Muscle layer of duodenum (tissue), 2 donors: ENCODE data around the gene MIER3.

Source experiments
- H3K27ac ChIP-seq: one replicate; pipeline ENCODE4 v1.7.0; 2013; ENCODE audit warnings: mild to moderate bottlenecking, low read length
- H3K27me3 ChIP-seq: one replicate; pipeline ENCODE4 v1.7.0; 2013; ENCODE audit warnings: low read depth, mild to moderate bottlenecking, control low read depth, low read length
- H3K36me3 ChIP-seq, 2 donors: one replicate each; pipeline ENCODE4 v1.7.0; 2013; ENCODE audit warnings: low read length in 2 of 2, control low read depth in 1 of 2, mild to moderate bottlenecking in 1 of 2; ENCODE audit not compliant: insufficient read depth in 2 of 2, control insufficient read depth in 1 of 2
- H3K4me1 ChIP-seq, 2 donors: one replicate each; pipeline ENCODE4 v1.7.0; 2013; ENCODE audit warnings: low read length in 2 of 2, mild to moderate bottlenecking in 2 of 2, control low read depth in 1 of 2, moderate library complexity in 1 of 2; ENCODE audit not compliant: insufficient read depth in 2 of 2, control insufficient read depth in 1 of 2
- H3K4me3 ChIP-seq, 2 donors: one replicate each; pipeline ENCODE4 v1.7.0; 2013; ENCODE audit warnings: low read length in 2 of 2, low read depth in 1 of 2, mild to moderate bottlenecking in 1 of 2
- H3K9me3 ChIP-seq, 2 donors: one replicate each; pipeline ENCODE4 v1.7.0; 2013; ENCODE audit warnings: low read length in 2 of 2, control low read depth in 1 of 2, mild to moderate bottlenecking in 1 of 2; ENCODE audit not compliant: control insufficient read depth in 1 of 2
- donor health status: healthy.

Gene MIER3

DNA sequence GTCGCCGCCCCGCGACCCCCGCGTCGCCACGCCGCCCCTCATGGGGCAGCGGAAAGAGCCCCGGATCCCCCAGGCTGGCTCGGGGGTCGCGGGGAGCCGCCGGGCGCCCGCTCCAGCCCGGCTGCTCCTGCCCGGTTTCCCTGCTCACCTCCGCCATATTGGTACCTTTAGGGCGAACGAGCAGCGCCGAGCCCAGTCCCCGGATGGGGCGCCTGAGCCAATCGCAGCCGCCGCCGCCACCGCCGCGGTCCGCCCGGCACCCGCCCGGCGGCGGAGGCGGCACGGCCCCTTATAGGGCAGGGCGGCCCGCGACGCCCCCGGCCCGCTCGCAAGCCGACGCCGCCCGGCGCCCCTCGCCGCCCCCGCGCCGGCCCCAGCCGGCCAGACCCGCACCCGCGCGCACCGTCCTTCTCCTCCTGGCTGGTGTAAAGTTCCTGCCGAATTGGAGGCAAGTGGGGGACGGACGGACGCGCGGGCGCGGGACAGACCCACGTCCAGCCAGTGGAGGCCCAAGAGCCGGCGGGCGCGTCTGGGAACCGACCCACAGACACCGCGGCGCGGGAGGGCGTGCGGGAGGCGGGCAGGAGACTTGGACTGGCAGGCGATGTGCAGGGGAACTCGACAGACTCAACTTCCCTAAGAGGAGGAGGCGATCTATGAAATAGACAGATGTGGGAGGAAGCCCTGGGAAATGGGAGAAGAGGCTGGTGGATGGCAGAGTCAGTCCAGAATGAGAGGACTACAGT is at the start of gene MIER3:
Gene MIER3 (minus strand): TSS at position 178 of the 746 bp plus-strand sequence. CDS start 21 bp downstream, at position 157.
- H3K27ac ChIP-seq = peak within 1 kb of the TSS; percentile 8
- peak within 1 kb of the TSS; percentile 88 to 99 for H3K4me3 ChIP-seq
- H3K36me3 ChIP-seq = no peaks in the 10 kb centered on the region
- H3K4me1 ChIP-seq = peaks cover 7 to 15% of the 10 kb centered on the region in 2 donors
- H3K27me3 ChIP-seq = peaks cover 4% of the 10 kb centered on the region
- H3K9me3 ChIP-seq = no peaks in the 10 kb centered on the region

- H3K27ac ChIP-seq = no peak overlapping the region
- H3K4me3 ChIP-seq = no peak overlapping the region
- H3K27me3 ChIP-seq = no peaks in the 10 kb centered on the region
- H3K36me3 ChIP-seq = no peaks in the 10 kb centered on the region
- no peaks in the 10 kb centered on the region for H3K9me3 ChIP-seq
- no peaks in the 10 kb centered on the region for H3K4me1 ChIP-seq
Observed at GRCh38 chr5:56995596-56995995, 43.7 kb upstream of the MIER3 start.

- Histone ChIP-seq H3K27ac (no peak overlapping the region), H3K4me1 (no peaks in the 10 kb centered on the region), H3K9me3 (no peaks in the 10 kb centered on the region), H3K36me3 (no peaks in the 10 kb centered on the region), H3K4me3 (no peak overlapping the region), H3K27me3 (no peaks in the 10 kb centered on the region)
Observed at GRCh38 chr5:56993241-56993640, 41.3 kb upstream of the MIER3 start.

- H3K27ac ChIP-seq = no peak overlapping the region
- no peaks in the 10 kb centered on the region for H3K36me3 ChIP-seq
- no peaks in the 10 kb centered on the region for H3K27me3 ChIP-seq
- no peaks in the 10 kb centered on the region for H3K4me1 ChIP-seq
- H3K9me3 ChIP-seq = no peaks in the 10 kb centered on the region
- H3K4me3 ChIP-seq = no peak overlapping the region
Observed at GRCh38 chr5:56989676-56990075, 37.8 kb upstream of the MIER3 start.

GRCh38 chr5:56988490-56988889 is 36.6 kb upstream of the MIER3 start:
- no peaks in the 10 kb centered on the region for H3K36me3 ChIP-seq
- no peaks in the 10 kb centered on the region for H3K9me3 ChIP-seq
- no peak overlapping the region for H3K4me3 ChIP-seq
- H3K4me1 ChIP-seq = no peaks in the 10 kb centered on the region
- no peak overlapping the region for H3K27ac ChIP-seq
- H3K27me3 ChIP-seq = no peaks in the 10 kb centered on the region

GRCh38 chr5:56987171-56987570 is 35.2 kb upstream of the MIER3 start:
- Histone ChIP-seq H3K4me3 (no peak overlapping the region), H3K27me3 (no peaks in the 10 kb centered on the region), H3K36me3 (no peaks in the 10 kb centered on the region), H3K27ac (no peak overlapping the region), H3K9me3 (no peaks in the 10 kb centered on the region), H3K4me1 (no peaks in the 10 kb centered on the region)

DNA sequence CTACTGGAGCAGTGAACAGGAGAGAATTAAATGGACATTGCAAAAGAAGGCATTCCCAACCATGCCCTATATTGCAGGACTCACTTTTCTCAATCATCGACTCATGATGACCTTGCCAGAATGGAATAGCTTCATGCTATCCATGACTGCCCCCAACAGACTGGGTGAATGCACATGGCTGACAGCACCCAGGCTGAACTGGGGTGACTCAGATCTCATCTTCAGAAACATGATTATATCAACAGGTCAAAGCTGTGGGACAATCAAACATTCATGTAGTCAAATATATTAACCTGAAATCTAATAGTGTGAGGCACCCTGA is 34.7 kb upstream of the MIER3 start:
- Histone ChIP-seq H3K9me3 (no peaks in the 10 kb centered on the region), H3K27me3 (no peaks in the 10 kb centered on the region), H3K4me1 (no peaks in the 10 kb centered on the region), H3K4me3 (no peak overlapping the region), H3K36me3 (no peaks in the 10 kb centered on the region), H3K27ac (no peak overlapping the region)

GRCh38 chr5:56985936-56986625 is 34.2 kb upstream of the MIER3 start:
- no peak overlapping the region for H3K4me3 ChIP-seq
- H3K9me3 ChIP-seq = no peaks in the 10 kb centered on the region
- no peaks in the 10 kb centered on the region for H3K4me1 ChIP-seq
- no peak overlapping the region for H3K27ac ChIP-seq
- H3K36me3 ChIP-seq = no peaks in the 10 kb centered on the region
- H3K27me3 ChIP-seq = no peaks in the 10 kb centered on the region

- Histone ChIP-seq H3K27ac (no peak overlapping the region), H3K9me3 (no peaks in the 10 kb centered on the region), H3K27me3 (no peaks in the 10 kb centered on the region)
Observed at GRCh38 chr5:56984445-56984844, 32.5 kb upstream of the MIER3 start.

GRCh38 chr5:56983593-56984361 is 31.9 kb upstream of the MIER3 start:
- Histone ChIP-seq H3K9me3 (no peaks in the 10 kb centered on the region), H3K4me1 (no peaks in the 10 kb centered on the region), H3K4me3 (no peak overlapping the region), H3K27me3 (no peaks in the 10 kb centered on the region), H3K27ac (no peak overlapping the region), H3K36me3 (no peaks in the 10 kb centered on the region)

More at GRCh38 chr5:56984445-56984844, 32.5 kb upstream of the MIER3 start:
- no peaks in the 10 kb centered on the region for H3K4me1 ChIP-seq
- H3K36me3 ChIP-seq = no peaks in the 10 kb centered on the region
- H3K4me3 ChIP-seq = no peak overlapping the region

DNA sequence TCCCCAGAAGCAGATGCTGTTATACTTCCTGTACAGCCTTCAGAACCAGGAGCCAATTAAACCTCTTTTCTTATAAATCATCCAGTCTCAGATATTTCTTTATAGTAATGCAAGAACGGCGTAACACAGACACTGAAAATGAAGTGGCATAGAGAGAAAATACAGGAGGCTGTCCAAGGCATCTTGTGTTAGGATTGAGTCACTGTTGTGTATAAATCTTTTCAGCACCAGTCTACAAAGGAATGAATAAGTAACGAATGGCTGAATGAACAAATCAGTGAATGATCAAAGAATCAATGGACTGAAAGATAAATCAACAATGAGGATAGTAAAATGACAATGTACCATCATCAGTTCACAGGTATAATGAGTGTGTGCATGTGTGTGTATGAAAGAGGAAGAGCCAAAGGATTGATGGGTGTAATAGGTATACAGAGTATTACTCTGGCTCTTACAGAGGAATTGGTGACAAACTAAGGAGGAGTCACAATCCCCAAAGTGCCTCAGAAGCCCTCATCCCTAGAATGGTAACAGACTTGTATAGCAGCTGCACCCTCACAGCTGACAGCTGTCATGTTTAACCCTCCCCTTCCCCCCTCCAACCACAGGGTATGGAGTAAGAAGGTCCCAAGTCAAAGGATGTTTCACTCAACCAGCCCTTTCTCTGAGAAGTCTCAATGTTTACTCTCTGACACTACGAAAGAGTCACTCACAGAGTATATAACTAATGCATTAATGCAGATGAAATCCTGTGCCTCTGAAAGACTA is 29.8 kb upstream of the MIER3 start:
- no peaks in the 10 kb centered on the region for H3K36me3 ChIP-seq
- H3K27me3 ChIP-seq = no peaks in the 10 kb centered on the region
- no peak overlapping the region for H3K27ac ChIP-seq
- no peak overlapping the region for H3K4me3 ChIP-seq
- H3K4me1 ChIP-seq = no peaks in the 10 kb centered on the region
- no peaks in the 10 kb centered on the region for H3K9me3 ChIP-seq
